ENCODE measurements around the gene NSD1. TPM values are rescaled to one million over a fixed set of nuclear protein-coding genes. Genes with fewer than 3 reads are reported as not detected.
"Not testable (repeated sequence)": the region's sequence is repeated elsewhere in the genome, so short reads cannot be mapped to it uniquely, and the experiment has no call there.

The NSD1 gene
- total RNA-seq, 4 donors from 2014 or later = 25.4 to 32.7 (median 29.0) TPM

DNA sequence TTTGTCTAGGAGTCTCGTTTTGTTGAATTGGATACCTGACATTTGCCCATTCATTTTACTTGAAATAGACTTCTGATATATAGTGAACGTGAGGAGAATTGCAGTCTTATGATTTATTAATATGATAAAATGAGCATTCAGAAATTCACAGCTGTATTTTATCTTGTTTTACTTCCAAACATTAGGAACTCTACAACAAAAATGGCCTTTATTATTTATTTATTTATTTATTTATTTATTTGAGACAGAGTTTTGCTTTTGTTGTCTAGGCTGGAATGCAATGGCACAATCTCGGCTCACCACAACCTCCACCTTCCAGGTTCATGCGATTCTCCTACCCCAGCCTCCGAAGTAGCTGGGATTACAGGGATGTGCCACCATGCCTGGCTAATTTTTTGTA lies 108.7 kb downstream of the NSD1 start:
- no peaks in the 10 kb centered on the region for H3K27me3 ChIP-seq
- intact Hi-C loops (cut with DNase I; ENCODE audit: low total_unique reads) = no loop called here
- no peak overlapping the region for H3K4me3 ChIP-seq
- TF ChIP-seq, protein P1, sequence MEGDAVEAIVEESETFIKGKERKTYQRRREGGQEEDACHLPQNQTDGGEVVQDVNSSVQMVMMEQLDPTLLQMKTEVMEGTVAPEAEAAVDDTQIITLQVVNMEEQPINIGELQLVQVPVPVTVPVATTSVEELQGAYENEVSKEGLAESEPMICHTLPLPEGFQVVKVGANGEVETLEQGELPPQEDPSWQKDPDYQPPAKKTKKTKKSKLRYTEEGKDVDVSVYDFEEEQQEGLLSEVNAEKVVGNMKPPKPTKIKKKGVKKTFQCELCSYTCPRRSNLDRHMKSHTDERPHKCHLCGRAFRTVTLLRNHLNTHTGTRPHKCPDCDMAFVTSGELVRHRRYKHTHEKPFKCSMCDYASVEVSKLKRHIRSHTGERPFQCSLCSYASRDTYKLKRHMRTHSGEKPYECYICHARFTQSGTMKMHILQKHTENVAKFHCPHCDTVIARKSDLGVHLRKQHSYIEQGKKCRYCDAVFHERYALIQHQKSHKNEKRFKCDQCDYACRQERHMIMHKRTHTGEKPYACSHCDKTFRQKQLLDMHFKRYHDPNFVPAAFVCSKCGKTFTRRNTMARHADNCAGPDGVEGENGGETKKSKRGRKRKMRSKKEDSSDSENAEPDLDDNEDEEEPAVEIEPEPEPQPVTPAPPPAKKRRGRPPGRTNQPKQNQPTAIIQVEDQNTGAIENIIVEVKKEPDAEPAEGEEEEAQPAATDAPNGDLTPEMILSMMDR (IDR thresholded peaks at IDR 0.05 in 4 of 5, conservative IDR thresholded peaks at IDR 0.05 in 1 of 5) = no peak
- TF ChIP-seq POLR2A (IDR thresholded peaks at IDR 0.05) = no peak
- H3K36me3 ChIP-seq = peaks cover 0 to 37% of the 10 kb centered on the region in 2 donors
- ATAC-seq (no peak), DNase-seq (no peak)
- in situ Hi-C loops (cut with MboI; ENCODE audit: low sequenced_read_pairs in 4 of 4) = no loop called here
- H3K9me3 ChIP-seq = no peaks in the 10 kb centered on the region
- peaks cover 0 to 7% of the 10 kb centered on the region in 2 donors for H3K4me1 ChIP-seq
- H3K27ac ChIP-seq = no peak overlapping the region

DNA sequence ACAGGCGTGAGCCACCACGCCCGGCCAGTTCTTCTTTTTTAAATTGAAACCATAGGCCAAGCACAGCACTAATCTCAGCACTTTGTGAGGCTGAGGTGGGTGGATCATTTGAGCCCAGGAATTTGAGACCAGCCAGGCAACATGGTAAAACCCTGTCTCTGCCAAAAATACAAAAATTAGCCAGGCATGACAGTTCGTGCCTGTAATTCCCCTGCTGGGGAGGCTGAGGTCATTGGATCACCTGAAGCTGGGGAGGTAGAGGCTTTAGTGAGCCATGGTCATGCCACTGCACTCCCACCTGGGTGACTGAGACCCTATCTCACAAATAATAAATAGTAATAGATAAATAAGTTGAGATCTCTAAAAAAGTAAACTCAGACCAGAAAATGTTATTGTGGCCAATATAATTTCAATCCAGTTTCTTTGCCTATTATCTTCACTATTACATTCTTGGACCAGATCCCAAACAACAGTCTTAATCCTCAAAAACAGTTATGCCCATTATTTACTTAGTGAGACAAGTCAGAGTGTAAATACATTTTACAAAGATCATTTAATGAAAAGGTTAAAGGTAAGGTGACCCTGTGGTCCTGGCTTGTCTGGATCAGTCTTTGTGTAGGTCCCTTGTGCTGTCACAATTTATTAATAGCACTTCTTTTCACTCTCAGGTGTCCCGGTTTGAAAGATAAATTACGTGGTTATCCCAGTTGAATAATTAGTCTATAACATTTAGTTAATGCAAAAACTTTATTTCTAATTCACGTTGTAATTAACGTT lies 116.4 kb downstream of the NSD1 start:
- Histone ChIP-seq H3K9me3 (no peaks in the 10 kb centered on the region), H3K27me3 (no peaks in the 10 kb centered on the region), H3K36me3 (peaks cover 0 to 47% of the 10 kb centered on the region in 2 donors), H3K4me3 (no peak overlapping the region), H3K27ac (peak overlapping the region; percentile 19 to 68 (median 58)), H3K4me1 (no peaks in the 10 kb centered on the region)
- DNase-seq (no peak), ATAC-seq (peak; percentile 73 to 86)
- TF ChIP-seq POLR2A (IDR thresholded peaks at IDR 0.05) = no peak
- TF ChIP-seq, protein P1 (IDR thresholded peaks at IDR 0.05 in 4 of 5, conservative IDR thresholded peaks at IDR 0.05 in 1 of 5) = no peak
- in situ Hi-C loops (cut with MboI; ENCODE audit: low sequenced_read_pairs in 4 of 4) (loop anchor here in 1 of 4 donors (25.0 kb wide), 1 partner anchor 138 kb away; no protein-coding TSS in a partner anchor), intact Hi-C loops (cut with DNase I; ENCODE audit: low total_unique reads) (loop anchor here (5.0 kb wide), 1 partner anchor 138 kb away; no protein-coding TSS in a partner anchor)

DNA sequence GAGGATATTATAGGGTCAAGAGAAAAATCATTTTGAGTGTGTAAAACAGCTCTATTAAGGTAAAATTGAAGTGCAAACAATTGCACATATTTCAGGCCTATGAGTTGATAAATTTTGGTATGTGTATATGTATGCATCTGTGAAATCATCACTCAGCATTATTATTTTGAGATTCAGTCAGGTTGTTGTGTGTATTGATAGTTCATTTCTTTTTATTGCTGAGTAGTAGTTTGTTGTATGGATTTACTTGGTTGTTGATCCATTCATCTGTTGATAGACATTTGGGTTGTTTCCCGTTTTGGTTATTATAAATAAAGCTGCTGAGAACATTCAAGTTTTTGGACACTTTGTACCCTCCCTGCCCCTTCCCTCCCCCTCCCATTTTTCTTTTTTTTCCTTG lies 119.7 kb downstream of the NSD1 start:
- DNase-seq = no peak
- Histone ChIP-seq H3K9me3 (no peaks in the 10 kb centered on the region), H3K27ac (no peak overlapping the region), H3K27me3 (no peaks in the 10 kb centered on the region), H3K4me3 (no peak overlapping the region), H3K4me1 (no peaks in the 10 kb centered on the region), H3K36me3 (peaks cover 0 to 30% of the 10 kb centered on the region in 2 donors)
- in situ Hi-C loops (cut with MboI; ENCODE audit: low sequenced_read_pairs in 4 of 4) = loop anchor here in 1 of 4 donors (25.0 kb wide), 1 partner anchor 141 kb away; no protein-coding TSS in a partner anchor
- TF ChIP-seq, protein P1 (IDR thresholded peaks at IDR 0.05 in 4 of 5, conservative IDR thresholded peaks at IDR 0.05 in 1 of 5) = no peak
- no peak for TF ChIP-seq POLR2A (IDR thresholded peaks at IDR 0.05)
- no peak for ATAC-seq
- intact Hi-C loops (cut with DNase I; ENCODE audit: low total_unique reads) = loop anchor here (5.0 kb wide), 1 partner anchor 141 kb away; no protein-coding TSS in a partner anchor

DNA sequence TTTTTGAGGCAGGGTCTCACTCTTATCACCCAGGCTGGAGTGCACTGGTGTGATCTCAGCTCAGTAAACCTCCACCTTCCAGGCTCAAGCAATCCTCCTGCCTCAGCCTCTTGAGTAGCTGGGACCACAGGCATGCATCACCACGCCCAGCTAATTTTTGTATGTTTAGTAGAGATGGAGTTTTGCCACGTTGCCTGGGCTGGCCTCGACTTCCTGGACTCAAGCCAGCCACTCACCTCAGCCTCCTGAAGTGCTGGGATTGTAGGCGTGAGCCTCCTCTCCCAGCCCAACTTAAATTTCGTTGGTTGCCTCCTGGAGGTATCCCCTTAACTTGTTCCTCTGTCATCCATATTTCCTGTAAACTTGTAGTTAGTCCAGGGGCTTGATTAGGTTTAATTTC lies 122.7 kb downstream of the NSD1 start:
- DNase-seq = no peak
- H3K27ac ChIP-seq = no peak overlapping the region
- in situ Hi-C loops (cut with MboI; ENCODE audit: low sequenced_read_pairs in 4 of 4) = loop anchor here in 1 of 4 donors (25.0 kb wide), 1 partner anchor 144 kb away; no protein-coding TSS in a partner anchor
- no peak for TF ChIP-seq POLR2A (IDR thresholded peaks at IDR 0.05)
- TF ChIP-seq, protein P1 (IDR thresholded peaks at IDR 0.05 in 4 of 5, conservative IDR thresholded peaks at IDR 0.05 in 1 of 5) = no peak
- H3K4me3 ChIP-seq = no peak overlapping the region
- H3K4me1 ChIP-seq = peaks cover 5 to 12% of the 10 kb centered on the region in 2 donors
- H3K9me3 ChIP-seq = no peaks in the 10 kb centered on the region
- H3K27me3 ChIP-seq = no peaks in the 10 kb centered on the region
- peaks cover 0 to 45% of the 10 kb centered on the region in 2 donors for H3K36me3 ChIP-seq
- no peak for ATAC-seq
- intact Hi-C loops (cut with DNase I; ENCODE audit: low total_unique reads) = no loop called here

DNA sequence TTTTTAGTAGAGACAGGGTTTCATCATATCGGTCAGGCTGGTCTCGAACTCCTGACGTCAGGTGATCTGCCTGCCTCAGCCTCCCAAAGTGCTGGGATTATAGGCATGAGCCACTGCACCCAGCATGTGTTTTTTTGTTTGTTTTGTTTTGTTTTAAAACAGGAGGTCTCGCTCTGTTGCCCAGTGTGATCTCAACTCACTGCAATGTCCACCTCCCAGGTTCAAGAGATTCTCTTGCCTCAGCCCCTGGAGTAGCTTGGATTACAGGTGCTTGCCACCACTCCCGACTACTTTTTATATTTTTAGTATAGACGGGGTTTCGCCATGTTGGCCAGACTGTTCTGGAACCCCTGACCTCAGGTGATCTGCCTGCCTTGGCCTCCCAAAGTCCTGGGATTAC lies 125.1 kb downstream of the NSD1 start:
- Histone ChIP-seq H3K36me3 (peaks cover 0 to 39% of the 10 kb centered on the region in 2 donors), H3K27ac (peak overlapping the region in 2 of 4 donors; percentile 4 to 42), H3K4me1 (peaks cover 5 to 12% of the 10 kb centered on the region in 2 donors)
- ATAC-seq = peak in 1 of 2 donors; percentile 23
- DNase-seq; H3K4me3 ChIP-seq; H3K9me3 ChIP-seq; H3K27me3 ChIP-seq; intact Hi-C loops (cut with DNase I; ENCODE audit: low total_unique reads): not testable (repeated sequence)
- in situ Hi-C loops (cut with MboI; ENCODE audit: low sequenced_read_pairs in 4 of 4) = loop anchor here in 1 of 4 donors (25.0 kb wide), 1 partner anchor 146 kb away; no protein-coding TSS in a partner anchor

Measured in gastrocnemius medialis (tissue), 4 donors.